MM.1S (cell line): ENCODE measurements around the gene ABHD16B.
"Not testable (repeated sequence)": the region's sequence is repeated elsewhere in the genome, so short reads cannot be mapped to it uniquely, and the experiment has no call there.

Experiments
- DNase-seq: peaks from one replicate; pipeline ENCODE4 v3.0.0-alpha.2; 2015
- H2AFZ ChIP-seq: fragments of 300-600 bp; sonication (generic); 2 replicates; pipeline ENCODE4 v1.6.0; 2016; ENCODE audit warnings: antibody characterized with exemption, low read length
- H3F3A ChIP-seq: fragments of 300-600 bp; sonication (generic); 2 replicates; pipeline ENCODE4 v1.6.1; 2016; ENCODE audit warnings: mild to moderate bottlenecking, antibody characterized with exemption, low read length, moderate library complexity, mixed read lengths; ENCODE audit not compliant: insufficient read depth
- H3K27ac ChIP-seq: fragments of 300-600 bp; sonication (generic); 2 replicates; pipeline ENCODE4 v1.5.1; 2016; ENCODE audit warnings: mild to moderate bottlenecking, low read length
- H3K27me3 ChIP-seq: fragments of 300-600 bp; sonication (generic); replicated peaks from 2 replicates; pipeline ENCODE4 v1.6.0; 2016; ENCODE audit warnings: low read length; ENCODE audit not compliant: insufficient read depth
- H3K36me3 ChIP-seq: fragments of 300-600 bp; sonication (generic); replicated peaks from 2 replicates; pipeline ENCODE4 v1.6.1; 2016; ENCODE audit warnings: mild to moderate bottlenecking, low read length, mixed read lengths; ENCODE audit not compliant: insufficient read depth
- H3K4me1 ChIP-seq: fragments of 300-600 bp; sonication (generic); 2 replicates; pipeline ENCODE4 v1.6.1; 2016; ENCODE audit warnings: low read length, mixed read lengths
- H3K4me2 ChIP-seq: fragments of 300-600 bp; sonication (generic); 2 replicates; pipeline ENCODE4 v1.6.0; 2016; ENCODE audit warnings: low read depth, low read length
- H3K4me3 ChIP-seq: fragments of 300-600 bp; sonication (generic); 2 replicates; pipeline ENCODE4 v1.5.1; 2016; ENCODE audit warnings: low read length, mixed read lengths
- H3K79me2 ChIP-seq: fragments of 300-600 bp; sonication (generic); 2 replicates; pipeline ENCODE4 v1.6.1; 2016; ENCODE audit warnings: mixed run types, low read length, mixed read lengths
- H3K9ac ChIP-seq: fragments of 300-600 bp; sonication (generic); 2 replicates; pipeline ENCODE4 v1.6.1; 2016; ENCODE audit warnings: low read length, mixed read lengths
- H3K9me2 ChIP-seq: fragments of 300-600 bp; sonication (generic); replicated peaks from 2 replicates; pipeline ENCODE4 v1.6.1; 2016; ENCODE audit warnings: mild to moderate bottlenecking, low read length, mixed read lengths; ENCODE audit not compliant: insufficient read depth
- H3K9me3 ChIP-seq: fragments of 300-600 bp; sonication (generic); replicated peaks from 2 replicates; pipeline ENCODE4 v1.6.1; 2016; ENCODE audit warnings: mild to moderate bottlenecking, low read length, mixed read lengths; ENCODE audit not compliant: insufficient read depth
- H4K20me1 ChIP-seq: fragments of 300-600 bp; sonication (generic); 2 replicates; pipeline ENCODE4 v1.6.1; 2016; ENCODE audit warnings: mild to moderate bottlenecking, low read length, moderate library complexity, mixed read lengths; ENCODE audit not compliant: insufficient read depth
- CTCF ChIP-seq: fragments of 300-600 bp; sonication (generic); IDR thresholded peaks from 2 replicates; pipeline ENCODE4 v1.5.1; 2016; ENCODE audit warnings: antibody characterized with exemption, low read length, mixed read lengths
- EZH2 ChIP-seq: fragments of 300-600 bp; sonication (generic); optimal IDR thresholded peaks from 2 replicates; pipeline ENCODE3; 2017; ENCODE audit warnings: low read depth, mild to moderate bottlenecking, antibody characterized with exemption, low read length, mixed read lengths
- EZH2phosphoT487 ChIP-seq: fragments of 300-600 bp; sonication (generic); IDR thresholded peaks from 2 replicates; pipeline ENCODE4 v1.6.1; 2018; ENCODE audit warnings: antibody characterized with exemption, low read length

Gene ABHD16B

GRCh38 chr20:63864978-63865640 is 3.8 kb downstream of the ABHD16B start, which contains the start of gene TPD52L2:
Gene TPD52L2, plus strand, starts transcription at chr20:63865270. Its CDS starts 96 bp downstream, at chr20:63865366.
- 0 out of 2 replicates have a peak, but pooled peaks cover 2% of the 10 kb centered on the region for H3K36me3 ChIP-seq
- H3K79me2 ChIP-seq = peaks cover 56% of the 10 kb centered on the region
- no peaks in the 10 kb centered on the region for H3K27me3 ChIP-seq
- H3K9me2 ChIP-seq = no peaks in the 10 kb centered on the region
- peak within 1 kb of the TSS; percentile 87 for H3K9ac ChIP-seq
- H3K4me3 ChIP-seq = peak within 1 kb of the TSS; percentile 92
- H3K4me1 ChIP-seq = peaks cover 8% of the 10 kb centered on the region
- peaks cover 20% of the 10 kb centered on the region; the same call in 1 of the 2 replicates for H3F3A ChIP-seq
- TF ChIP-seq EZH2phosphoT487 (no peak), EZH2 (no peak), CTCF (no peak)
- DNase-seq = peak; percentile 98
- no peaks in the 10 kb centered on the region for H3K9me3 ChIP-seq
- peak within 1 kb of the TSS; percentile 70 for H3K27ac ChIP-seq
- no peaks in the 10 kb centered on the region for H4K20me1 ChIP-seq
- peak within 1 kb of the TSS; percentile 91 for H2AFZ ChIP-seq
- peak within 1 kb of the TSS; percentile 96 for H3K4me2 ChIP-seq

- not testable (repeated sequence) for H4K20me1 ChIP-seq, H3K27me3 ChIP-seq, DNase-seq, H3K4me1 ChIP-seq, H3K27ac ChIP-seq, H3K4me2 ChIP-seq, H3K9ac ChIP-seq, H3K9me3 ChIP-seq, H3K4me3 ChIP-seq, H3K9me2 ChIP-seq, H3K36me3 ChIP-seq, H2AFZ ChIP-seq
- H3K79me2 ChIP-seq = peaks cover 56% of the 10 kb centered on the region
- H3F3A ChIP-seq = peaks cover 20% of the 10 kb centered on the region; the same call in 1 of the 2 replicates
These were observed 5.7 kb downstream of the ABHD16B start for GRCh38 chr20:63867042-63867441.

- 0 out of 2 replicates have a peak, but pooled peaks cover 2% of the 10 kb centered on the region for H3K36me3 ChIP-seq
- no peak overlapping the region for H3K27ac ChIP-seq
These were observed 7.0 kb downstream of the ABHD16B start for GRCh38 chr20:63868264-63868663.

More at GRCh38 chr20:63868264-63868663, 7.0 kb downstream of the ABHD16B start:
- no peak overlapping the region for H3K4me2 ChIP-seq
- H3K9me2 ChIP-seq = no peaks in the 10 kb centered on the region
- H3F3A ChIP-seq = peaks cover 19% of the 10 kb centered on the region; the same call in 1 of the 2 replicates
- no peaks in the 10 kb centered on the region for H3K9me3 ChIP-seq
- no peaks in the 10 kb centered on the region for H3K27me3 ChIP-seq
- no peak overlapping the region for H2AFZ ChIP-seq
- peaks cover 7% of the 10 kb centered on the region for H3K4me1 ChIP-seq
- no peak overlapping the region for H3K4me3 ChIP-seq
- no peak for DNase-seq
- H3K79me2 ChIP-seq = peaks cover 53% of the 10 kb centered on the region
- no peak for TF ChIP-seq EZH2
- no peak for TF ChIP-seq EZH2phosphoT487
- TF ChIP-seq CTCF = no peak
- H3K9ac ChIP-seq = no peak overlapping the region
- no peaks in the 10 kb centered on the region for H4K20me1 ChIP-seq
